ENCODE measurements around the gene PALM.
"Not testable (repeated sequence)": the region's sequence is repeated elsewhere in the genome, so short reads cannot be mapped to it uniquely, and the experiment has no call there.

PALM gene, protein sequence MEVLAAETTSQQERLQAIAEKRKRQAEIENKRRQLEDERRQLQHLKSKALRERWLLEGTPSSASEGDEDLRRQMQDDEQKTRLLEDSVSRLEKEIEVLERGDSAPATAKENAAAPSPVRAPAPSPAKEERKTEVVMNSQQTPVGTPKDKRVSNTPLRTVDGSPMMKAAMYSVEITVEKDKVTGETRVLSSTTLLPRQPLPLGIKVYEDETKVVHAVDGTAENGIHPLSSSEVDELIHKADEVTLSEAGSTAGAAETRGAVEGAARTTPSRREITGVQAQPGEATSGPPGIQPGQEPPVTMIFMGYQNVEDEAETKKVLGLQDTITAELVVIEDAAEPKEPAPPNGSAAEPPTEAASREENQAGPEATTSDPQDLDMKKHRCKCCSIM

DNA sequence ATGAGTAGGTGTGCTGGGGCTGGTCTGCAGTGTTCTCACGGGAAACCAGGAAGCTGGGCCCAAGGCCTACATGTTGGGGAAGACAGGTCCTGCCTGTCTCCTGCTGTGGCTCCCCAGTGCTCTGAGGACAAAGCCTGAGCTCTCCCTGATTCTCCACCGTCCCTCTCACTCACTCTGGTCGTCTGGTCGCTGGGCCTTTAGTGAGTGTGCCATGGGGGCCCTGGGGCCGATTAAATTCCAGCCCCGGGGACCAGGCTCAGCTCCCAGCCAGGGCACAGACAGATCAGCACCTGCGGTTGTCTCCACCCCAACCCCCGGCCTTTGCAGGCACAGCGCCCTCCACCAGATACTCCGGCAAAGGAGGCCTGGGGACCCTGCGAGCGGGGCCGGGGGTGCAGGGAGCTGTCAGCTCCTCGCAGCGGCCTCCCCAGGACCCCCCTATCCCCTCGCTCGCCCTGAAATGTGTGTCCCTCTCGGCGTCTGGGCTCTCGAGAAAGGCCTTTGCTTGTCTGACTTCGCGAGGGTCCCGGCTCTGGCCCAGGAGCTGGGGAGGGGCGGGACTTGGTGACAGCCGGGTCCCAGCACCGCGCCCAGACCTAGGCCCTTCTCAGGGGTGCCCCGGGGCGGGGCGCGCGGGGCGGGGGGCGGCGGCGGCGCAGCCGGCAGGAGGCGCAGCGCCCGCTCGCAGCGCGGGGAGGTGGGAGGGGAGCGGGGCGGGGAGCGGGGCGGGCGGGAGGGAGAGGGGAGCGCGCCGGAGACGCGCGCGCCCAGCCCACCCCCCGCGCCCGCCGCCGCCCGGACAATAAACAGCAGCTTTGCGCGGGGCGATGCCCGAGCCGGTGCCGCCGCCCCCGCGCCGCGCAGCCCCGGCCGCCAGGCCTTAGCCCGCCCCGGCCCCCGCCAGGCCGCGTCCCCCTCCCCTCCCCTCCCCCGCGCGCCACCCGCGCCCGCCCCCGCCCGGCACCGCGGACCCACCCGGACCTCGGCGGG is at the start of gene PALM:
Gene PALM (plus strand): TSS at position 782 of the 990 bp plus-strand sequence. CDS start 212 bp downstream, outside the sequence.
- DNase-seq = peak in 20 of 56 donors; percentile 2 to 64 (median 34)

DNA sequence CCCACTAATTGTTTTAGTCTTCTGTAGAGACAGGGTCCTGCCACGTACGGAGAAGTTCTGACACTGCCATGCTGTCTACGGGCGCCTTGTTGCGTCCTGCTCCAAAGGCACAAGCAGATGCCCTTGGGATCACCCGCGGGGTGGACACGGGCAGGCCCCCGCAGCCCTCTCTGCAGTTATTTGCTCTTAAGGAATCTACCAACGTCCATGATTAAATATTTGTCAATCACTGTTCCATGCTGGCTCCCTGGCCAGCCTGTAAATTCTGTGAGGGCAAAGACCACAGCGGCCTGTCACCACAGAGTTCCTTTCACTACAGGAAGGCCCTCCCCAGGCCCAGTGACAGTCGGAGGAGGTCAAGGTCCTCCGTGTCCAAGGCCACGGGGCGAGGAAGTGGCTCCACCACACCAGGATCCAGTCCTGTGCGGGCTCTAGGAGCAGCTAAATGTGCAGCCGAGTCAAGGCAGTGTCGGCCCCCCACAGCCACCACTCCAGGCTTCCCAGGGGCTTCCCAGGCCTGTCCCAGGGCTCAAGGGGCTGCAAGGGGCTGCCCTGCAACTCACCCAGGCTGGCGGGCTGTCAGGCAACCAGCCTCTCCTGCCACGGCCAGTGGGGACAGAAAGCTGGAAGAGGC is 47.8 kb upstream of the PALM start:
- DNase-seq = no peak

DNA sequence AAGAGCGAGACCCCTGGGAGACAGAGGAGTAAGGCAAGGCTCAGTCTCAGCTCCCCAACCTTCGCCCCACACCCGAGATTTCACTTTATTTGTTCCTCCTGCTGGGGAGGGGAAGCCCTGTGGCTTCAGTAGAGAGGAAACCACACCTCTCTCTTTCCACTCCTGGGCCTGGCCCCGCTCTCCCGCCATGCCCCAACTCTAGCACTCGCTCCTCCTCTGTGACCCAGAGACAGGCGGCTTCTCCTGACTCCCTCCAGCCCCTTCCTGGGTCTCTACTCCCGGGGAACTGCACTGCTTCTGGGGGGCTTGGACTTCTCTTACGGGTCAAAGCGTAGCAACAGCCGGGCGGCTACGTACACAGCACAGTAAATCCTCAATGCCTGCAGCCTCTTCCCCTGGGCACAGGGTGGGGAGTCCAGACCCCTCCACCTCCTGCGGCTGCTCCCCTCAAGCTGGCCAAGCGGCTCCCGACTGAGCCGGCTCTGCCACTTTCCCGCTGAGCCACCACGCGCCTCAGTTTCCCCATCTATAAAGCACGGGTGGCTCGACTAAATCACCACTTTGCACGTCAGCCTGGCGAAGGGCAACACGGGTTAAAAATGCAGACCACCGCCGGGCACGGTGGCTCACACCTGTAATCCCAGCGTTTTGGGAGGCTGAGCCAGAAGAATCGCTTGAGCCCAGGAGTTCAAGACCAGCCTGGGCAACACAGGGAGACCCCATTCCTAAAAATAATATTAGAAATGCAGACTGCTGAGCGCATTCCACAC is 47.1 kb upstream of the PALM start:
- no peak for DNase-seq

DNA sequence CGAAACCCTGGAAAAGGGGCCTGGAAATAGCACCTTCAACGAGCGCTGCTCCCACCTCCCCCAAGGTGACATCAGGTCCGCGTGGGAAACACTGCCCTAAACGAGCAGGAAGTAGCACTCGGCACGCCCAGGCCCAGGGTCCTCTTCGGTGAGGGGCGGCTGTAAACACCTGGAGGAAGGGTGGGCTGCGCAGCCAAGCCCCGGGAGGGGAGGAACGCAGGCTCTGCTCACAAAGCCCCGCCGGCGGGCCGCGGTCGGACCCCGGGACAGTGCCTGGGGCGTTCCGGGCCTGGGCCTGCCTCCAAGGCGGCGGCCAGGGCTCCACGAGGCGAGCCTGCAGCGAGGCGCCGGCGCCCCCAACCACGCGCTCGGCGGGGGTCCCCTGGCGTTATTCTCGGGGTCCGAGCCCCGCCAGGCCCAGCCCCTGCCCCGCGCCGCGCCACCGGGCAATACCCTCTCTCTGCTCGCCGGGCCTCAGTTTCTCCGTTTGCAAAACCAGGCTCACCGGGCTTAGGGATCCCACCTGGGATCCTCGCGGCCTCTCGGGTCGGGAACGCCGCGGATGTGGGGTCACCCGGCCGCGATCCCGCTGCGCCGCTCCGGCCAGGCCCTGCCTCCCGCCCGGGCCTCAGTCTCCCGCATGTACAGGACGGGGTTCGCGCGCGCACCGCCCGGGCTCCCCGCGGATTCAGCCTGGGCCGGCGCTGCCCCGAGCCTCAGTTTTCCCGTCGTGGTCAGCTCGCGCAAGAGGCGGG is 46.4 kb upstream of the PALM start:
- DNase-seq = no peak

DNA sequence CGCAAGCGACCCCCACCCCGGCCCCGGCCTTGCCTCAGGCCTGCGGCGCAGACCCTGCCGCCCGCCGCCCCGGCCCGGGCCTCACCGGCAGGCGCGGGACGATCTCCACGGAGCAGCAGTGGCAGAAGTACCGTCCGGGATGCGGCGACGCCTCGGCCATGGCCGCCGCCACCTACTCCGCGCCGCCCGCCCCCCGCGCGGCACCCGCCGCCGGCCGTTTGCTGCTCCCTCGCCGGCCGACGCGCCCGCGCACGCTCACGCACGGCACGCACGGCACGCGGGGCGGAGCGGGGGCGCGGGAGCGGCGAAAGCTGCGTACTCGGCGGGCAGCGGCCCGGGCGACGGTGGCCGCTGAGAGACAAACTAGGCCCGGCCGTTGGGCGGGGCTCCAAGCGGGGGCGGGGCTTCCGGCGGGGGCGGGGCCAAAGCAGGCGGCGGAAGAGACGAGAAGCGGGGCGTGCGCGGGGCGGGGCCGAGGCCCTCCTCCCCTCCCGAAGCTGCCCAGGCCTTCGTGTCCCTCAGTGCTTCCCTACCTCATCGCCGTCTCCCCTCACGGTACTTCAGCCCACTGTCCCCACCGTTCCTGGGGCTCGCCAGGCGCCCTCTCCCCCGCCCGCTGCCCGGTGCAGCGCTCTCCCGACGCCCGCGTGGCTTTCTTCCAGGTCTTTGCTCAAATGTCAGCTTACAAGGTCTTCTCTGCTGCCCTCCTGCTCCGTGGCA is 45.6 kb upstream of the PALM start, which contains the start of gene RNF126:
Gene RNF126 (minus strand): TSS at position 253 of the 720 bp plus-strand sequence. CDS start 93 bp downstream, at position 160.
- DNase-seq = peak in 55 of 56 donors; percentile 47 to 93 (median 83)

DNA sequence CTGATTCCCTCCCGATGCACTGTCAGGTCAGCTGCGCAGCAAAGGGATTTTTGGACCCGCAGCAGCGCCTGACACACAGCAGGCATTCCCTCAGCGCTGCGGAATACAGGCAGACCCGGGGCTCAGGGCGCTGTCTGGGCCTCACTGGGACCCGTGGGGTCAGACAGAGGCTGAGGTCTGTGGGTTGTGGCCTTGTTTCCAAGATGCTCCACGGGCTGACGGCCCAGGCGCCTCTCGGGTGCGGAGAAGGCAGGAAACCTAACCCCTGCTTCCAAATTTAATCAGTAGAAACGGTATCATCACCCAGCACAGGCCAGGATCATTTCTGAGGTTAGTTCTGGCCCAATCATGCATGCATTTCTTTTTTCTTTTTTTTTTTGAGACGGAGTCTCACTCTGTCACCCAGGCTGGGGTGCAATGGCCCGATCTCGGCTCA is 45.0 kb upstream of the PALM start:
- peak in 2 of 56 donors; percentile 57 to 76 for DNase-seq

DNA sequence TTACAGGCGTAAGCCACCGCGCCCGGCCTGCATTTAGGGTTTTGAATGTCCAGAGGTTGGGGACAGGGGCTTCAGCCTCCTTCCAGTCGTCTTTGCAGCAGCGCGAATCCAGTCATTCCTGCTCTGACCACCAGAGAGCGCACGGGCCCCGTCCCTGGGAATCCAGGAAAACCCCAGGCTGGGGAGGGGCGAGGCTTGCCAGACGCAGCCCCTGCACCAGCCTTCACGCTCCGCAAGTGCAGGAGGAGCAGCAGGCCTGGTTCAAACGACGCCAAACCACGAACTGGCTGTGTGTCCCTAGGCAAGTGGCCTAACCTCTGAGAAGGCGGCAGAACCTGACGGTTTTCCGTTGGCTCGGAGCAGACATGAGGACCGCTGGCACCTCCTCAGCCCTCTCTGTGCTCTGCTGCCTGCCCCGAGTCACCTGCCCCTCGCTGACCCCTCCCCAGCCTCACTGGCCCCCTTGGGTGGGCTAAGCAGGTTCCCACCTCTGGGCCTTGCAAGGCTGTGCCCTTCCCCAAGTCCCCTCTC is 43.8 kb upstream of the PALM start:
- DNase-seq = peak in 52 of 56 donors; percentile 14 to 83 (median 64)

DNA sequence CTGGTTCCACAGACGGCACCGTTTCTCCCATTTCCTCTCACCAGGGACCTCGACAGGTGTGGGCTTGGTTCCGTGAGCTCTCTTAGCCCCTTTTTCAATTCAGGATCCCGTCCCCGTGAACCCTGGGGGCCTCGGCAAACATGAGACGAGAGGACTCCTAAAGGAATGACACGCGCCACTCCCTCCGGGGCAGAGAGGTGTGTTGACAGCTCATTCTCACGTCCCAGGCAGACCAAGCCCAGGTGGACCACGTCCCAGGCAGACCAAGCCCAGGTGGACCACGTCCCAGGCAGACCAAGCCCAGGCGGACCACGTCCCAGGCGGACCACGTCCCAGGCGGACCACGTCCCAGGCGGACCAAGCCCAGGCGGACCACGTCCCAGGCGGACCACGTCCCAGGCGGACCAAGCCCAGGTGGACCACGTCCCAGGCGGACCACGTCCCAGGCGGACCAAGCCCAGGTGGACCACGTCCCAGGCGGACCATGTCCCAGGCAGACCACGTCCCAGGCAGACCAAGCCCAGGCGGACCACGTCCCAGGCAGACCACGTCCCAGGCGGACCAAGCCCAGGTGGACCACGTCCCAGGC is 41.7 kb upstream of the PALM start:
- DNase-seq = not testable (repeated sequence)

DNA sequence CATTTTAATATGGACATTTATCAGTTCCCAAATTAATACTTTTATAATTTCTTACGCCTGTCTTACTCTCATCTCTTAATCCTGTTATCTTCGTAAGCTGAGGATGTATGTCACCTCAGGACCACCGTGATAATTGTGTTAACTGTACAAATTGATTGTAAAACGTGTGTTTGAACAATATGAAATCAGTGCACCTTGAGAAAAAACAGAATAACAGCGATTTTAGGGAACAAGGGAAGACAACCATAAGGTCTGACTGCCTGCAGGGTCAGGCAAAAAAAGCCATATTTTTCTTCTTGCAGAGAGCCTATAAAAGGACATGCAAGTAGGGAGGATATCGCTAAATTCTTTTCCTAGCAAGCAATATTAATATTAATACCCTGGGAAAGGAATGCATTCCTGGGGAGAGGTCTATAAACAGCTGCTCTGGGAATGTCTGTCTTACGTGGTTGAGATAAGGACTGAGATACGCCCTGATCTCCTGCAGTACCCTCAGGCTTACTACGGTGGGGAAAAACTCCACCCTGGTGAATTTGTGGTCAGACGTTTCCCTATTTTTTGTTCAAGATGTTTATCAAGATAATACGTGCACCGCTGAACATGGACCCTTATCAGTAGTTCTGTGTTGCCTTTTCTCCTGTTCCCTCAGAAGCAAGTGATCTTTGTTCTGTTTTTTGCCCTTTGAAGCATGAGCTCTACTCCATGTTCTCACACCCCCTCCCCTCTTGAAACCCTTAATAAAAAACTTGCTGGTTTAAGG is 39.9 kb upstream of the PALM start:
- not testable (repeated sequence) for DNase-seq

DNA sequence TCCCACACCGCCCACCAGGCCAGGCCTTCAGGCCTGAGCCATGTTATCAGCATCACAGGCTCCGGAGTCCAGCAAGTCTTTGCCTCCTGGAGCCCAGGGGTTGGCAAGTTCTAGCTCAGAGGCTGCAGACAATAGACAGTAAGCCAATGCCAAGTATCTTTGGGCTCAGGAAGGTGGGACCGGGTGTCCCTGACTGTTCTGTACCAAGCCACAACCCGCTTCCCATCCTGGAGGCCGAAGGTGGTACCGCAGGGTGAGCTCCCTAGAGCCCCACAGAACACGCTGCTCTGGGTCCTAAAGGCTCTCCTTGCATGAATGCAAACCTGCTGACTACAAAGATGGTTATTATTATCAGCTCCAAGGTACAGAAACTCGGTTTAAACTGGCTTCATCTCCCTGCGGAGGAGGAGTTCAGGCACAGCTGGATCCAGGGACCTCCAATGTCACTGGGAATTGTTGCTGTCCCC is 38.1 kb upstream of the PALM start:
- no peak for DNase-seq

DNA sequence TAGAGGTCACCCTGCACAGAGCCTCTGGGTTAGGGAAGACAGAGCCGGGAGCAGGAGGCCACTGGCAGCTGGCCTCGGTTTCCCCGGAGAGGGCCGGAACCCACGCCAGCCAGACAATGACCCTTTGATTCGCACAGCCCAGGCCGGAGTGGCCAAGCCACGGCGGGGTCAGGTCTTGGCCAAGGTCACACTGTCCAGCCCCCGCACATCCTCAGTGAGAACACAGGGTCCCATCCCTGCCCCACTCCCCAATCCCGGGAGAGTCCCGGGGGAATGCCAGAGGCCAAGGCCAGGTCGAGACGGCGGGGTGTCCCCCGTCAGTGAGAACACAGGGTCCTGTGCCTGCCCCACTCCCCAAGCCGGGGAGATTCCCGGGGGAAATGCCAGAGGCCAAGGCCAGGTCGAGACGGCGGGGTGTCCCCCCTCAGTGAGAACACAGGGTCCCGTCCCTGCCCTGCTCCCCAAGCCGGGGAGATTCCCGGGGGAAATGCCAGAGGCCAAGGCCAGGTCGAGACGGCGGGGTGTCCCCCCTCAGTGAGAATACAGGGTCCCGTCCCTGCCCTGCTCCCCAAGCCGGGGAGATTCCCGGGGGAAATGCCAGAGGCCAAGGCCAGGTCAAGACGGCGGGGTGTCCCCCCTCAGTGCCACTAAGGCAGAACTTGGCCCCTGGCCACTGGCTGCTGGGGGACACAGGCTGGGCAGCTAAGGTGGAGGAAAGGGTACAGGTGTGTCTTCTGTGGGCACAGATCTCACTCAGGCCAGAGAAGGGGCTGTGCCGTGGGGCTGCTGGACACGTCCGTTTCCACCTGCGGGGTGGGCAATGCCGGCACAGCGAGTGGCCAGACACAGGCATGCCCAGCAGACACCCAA is 34.2 kb upstream of the PALM start:
- DNase-seq = peak in 22 of 56 donors; percentile 5 to 58 (median 30)

DNA sequence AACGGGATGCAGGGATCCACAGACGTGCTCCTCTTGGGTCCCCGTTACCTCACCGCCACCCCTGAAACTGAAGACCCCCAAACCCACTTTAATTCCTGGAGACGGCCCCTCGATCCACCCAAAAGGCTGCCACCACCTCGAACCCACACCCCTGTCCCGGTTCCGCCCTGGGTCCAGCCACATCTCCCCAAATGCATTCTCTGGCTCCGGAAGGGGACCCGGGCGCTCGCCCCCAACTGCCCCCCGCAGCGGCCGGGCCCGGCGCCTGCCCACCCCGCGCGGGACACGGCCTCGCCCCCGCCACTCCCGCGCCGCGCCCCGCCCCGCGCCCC is 32.8 kb upstream of the PALM start:
- DNase-seq = no peak

DNA sequence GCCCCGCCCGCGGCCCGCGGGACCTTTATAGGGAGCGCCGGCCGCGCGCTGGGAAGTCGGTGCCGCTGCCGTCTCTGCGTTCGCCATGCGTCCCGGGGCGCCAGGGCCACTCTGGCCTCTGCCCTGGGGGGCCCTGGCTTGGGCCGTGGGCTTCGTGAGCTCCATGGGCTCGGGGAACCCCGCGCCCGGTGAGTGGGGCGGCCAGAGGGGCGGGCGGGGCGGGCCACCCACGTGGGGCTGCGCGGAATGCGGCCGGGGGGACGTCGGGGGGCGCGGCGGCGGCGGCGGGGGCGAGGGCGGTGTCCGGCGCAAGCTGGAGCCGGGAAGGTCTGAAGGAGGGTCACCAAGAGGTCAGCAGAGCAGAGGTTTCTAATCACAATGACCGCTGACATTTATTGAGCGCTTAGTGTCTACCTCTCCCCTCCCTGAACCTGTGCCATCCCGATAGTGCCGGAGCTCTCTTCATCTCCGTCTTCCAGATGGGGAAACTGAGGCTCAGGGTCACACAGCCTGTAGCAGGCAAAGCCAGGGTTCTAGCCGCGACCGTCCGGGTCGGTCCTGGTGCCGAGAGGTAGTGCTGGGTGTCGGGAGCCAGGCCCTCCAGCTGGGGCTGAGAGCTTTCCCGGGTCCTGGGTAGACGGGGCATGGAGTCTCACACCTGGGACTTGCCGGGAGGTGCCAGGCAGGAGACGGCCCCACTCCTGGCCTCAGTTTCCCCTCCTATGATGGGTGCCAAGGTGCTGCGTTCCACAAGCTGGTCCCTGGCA is 32.2 kb upstream of the PALM start, which contains the start of gene FSTL3:
Gene FSTL3 (plus strand): TSS at position 54 of the 767 bp plus-strand sequence. CDS start 32 bp downstream, at position 86.
- DNase-seq = no peak

DNA sequence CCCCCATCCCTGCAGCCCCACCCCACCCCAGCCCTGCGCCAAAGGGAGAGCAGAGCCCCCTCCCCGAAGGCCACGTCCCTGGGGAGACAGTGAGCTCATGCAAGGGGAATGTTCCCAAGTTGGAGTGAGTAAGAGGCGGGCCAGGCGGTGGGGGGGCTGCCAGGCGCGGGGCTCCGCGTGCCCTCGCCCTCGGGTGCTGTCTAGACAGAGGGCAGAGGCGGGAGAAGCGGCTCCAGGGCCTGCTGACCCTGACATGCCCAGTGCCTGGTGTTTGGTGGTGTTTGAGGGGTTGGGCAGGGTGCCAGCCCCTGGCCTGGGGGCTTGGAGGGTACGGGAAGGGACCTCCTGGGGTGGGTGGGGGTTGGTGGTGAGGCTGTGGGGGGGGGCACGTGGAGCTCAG is 31.5 kb upstream of the PALM start:
- DNase-seq = peak in 5 of 56 donors; percentile 18 to 55 (median 29)
